ENCODE data around the gene SLC37A3.

- TF ChIP-seq CTCF (IDR thresholded peaks at IDR 0.05; ENCODE audit: low read depth, low read length) (no peak), EZH2phosphoT487 (IDR thresholded peaks at IDR 0.05; ENCODE audit: low read depth) (0 out of 2 replicates have a peak, but pooled peaks have one; percentile 8)
These were observed 90.3 kb downstream of the SLC37A3 start for GRCh38 chr7:140308060-140308459.
